T-helper 1 cell (primary cell): ENCODE results near the gene FZD1.

Source experiments
- DNase-seq, 5 donors: peaks; one replicate each; pipeline ENCODE4 v3.0.0-alpha.2; 2012 to 2020
- total RNA-seq, 4 donors: gene quantifications; one replicate each; lab custom pipeline; 2026; lab: John Stamatoyannopoulos, UW

Gene FZD1
- total RNA-seq = 0 to 0.31 (median 0.08) reads per million in 4 donors

- peak in 1 of 5 donors; percentile 75 for DNase-seq
These were observed at the start of gene FZD1 for GRCh38 chr7:91264046-91264923. Gene FZD1 (plus strand): TSS chr7:91264433. CDS start chr7:91264881, 448 bp downstream.

GRCh38 chr7:91226411-91226810 lies 37.8 kb upstream of the FZD1 start:
- no peak for DNase-seq

GRCh38 chr7:91228327-91228726 lies 35.9 kb upstream of the FZD1 start:
- DNase-seq = no peak

- no peak for DNase-seq
These were observed 35.2 kb upstream of the FZD1 start for GRCh38 chr7:91228927-91229558.

- no peak for DNase-seq
These were observed 34.1 kb upstream of the FZD1 start for GRCh38 chr7:91230100-91230499.

GRCh38 chr7:91230503-91230902 lies 33.7 kb upstream of the FZD1 start:
- DNase-seq = no peak

GRCh38 chr7:91233212-91233611 lies 31.0 kb upstream of the FZD1 start:
- no peak for DNase-seq

GRCh38 chr7:91235211-91235832 lies 28.9 kb upstream of the FZD1 start:
- DNase-seq = no peak

GRCh38 chr7:91239171-91239604 lies 25.0 kb upstream of the FZD1 start:
- no peak for DNase-seq

- no peak for DNase-seq
These were observed 24.5 kb upstream of the FZD1 start for GRCh38 chr7:91239772-91240171.

- no peak for DNase-seq
These were observed 23.8 kb upstream of the FZD1 start for GRCh38 chr7:91240376-91240941.

- DNase-seq = no peak
These were observed 22.0 kb upstream of the FZD1 start for GRCh38 chr7:91242097-91242844.

GRCh38 chr7:91243591-91244301 lies 20.5 kb upstream of the FZD1 start:
- DNase-seq = no peak

GRCh38 chr7:91247500-91247899 lies 16.7 kb upstream of the FZD1 start:
- no peak for DNase-seq

GRCh38 chr7:91248996-91249395 lies 15.2 kb upstream of the FZD1 start:
- no peak for DNase-seq

GRCh38 chr7:91249506-91250233 lies 14.6 kb upstream of the FZD1 start:
- DNase-seq = no peak

GRCh38 chr7:91250706-91251105 lies 13.5 kb upstream of the FZD1 start:
- DNase-seq = no peak

GRCh38 chr7:91251877-91252276 lies 12.4 kb upstream of the FZD1 start:
- DNase-seq = no peak

- DNase-seq = no peak
These were observed 718 bp upstream of the FZD1 start for GRCh38 chr7:91263384-91264045.

GRCh38 chr7:91264924-91265681 lies 870 bp downstream of the FZD1 start:
- peak in 1 of 5 donors; percentile 25 for DNase-seq
